Choroid plexus epithelial cell (primary cell): ENCODE measurements around the gene MYD88.
"Not testable (repeated sequence)": the region's sequence is repeated elsewhere in the genome, so short reads cannot be mapped to it uniquely, and the experiment has no call there.

Experiments
- DNase-seq: peaks from one replicate; pipeline ENCODE4 v3.0.0-alpha.2; 2010; ENCODE audit warnings: low read depth
- H3K4me3 ChIP-seq: 2 replicates; pipeline ENCODE4 v1.5.1; 2011; ENCODE audit warnings: low read depth, mild to moderate bottlenecking, control low read depth, low read length, moderate library complexity
- TF ChIP-seq, protein P1 (sequence below): conservative IDR thresholded peaks from 2 replicates; pipeline ENCODE4 v1.5.1; 2011; ENCODE audit warnings: low read depth, mild to moderate bottlenecking, control low read depth, inconsistent platforms, low read length, moderate library complexity

MYD88 gene

DNA sequence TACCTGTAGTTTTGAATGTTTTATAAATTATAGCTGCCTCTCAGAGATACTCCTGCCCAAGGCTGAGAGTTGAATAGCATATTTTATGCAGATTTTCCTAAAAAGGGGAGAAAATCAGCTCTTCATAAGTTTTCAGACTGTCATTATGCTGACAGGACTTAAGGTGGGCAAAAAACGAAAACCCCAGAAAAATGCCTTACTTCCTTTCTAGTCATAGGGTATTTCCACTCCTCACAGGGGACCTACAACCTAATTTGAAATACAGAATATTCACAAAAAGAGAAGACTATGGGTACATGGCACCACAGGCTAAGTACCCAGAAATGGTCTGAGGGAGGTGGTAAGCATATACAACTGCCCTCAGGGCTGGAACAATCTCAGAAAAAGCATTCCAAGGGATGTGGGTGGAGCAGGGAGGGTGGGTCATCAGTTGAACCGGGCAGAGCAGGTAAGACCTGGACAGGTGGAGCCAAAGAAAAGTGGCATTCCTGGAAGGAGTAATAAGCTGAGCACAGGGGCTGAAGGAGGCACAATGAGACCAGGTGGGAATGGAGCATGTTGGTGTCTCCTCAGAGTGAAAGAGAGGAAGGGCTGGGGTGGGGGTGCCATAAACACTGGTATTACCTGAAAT, 16.3 kb downstream of the MYD88 start:
- TF ChIP-seq, protein P1, sequence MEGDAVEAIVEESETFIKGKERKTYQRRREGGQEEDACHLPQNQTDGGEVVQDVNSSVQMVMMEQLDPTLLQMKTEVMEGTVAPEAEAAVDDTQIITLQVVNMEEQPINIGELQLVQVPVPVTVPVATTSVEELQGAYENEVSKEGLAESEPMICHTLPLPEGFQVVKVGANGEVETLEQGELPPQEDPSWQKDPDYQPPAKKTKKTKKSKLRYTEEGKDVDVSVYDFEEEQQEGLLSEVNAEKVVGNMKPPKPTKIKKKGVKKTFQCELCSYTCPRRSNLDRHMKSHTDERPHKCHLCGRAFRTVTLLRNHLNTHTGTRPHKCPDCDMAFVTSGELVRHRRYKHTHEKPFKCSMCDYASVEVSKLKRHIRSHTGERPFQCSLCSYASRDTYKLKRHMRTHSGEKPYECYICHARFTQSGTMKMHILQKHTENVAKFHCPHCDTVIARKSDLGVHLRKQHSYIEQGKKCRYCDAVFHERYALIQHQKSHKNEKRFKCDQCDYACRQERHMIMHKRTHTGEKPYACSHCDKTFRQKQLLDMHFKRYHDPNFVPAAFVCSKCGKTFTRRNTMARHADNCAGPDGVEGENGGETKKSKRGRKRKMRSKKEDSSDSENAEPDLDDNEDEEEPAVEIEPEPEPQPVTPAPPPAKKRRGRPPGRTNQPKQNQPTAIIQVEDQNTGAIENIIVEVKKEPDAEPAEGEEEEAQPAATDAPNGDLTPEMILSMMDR = no peak
- DNase-seq = no peak
- no peak overlapping the region for H3K4me3 ChIP-seq

DNA sequence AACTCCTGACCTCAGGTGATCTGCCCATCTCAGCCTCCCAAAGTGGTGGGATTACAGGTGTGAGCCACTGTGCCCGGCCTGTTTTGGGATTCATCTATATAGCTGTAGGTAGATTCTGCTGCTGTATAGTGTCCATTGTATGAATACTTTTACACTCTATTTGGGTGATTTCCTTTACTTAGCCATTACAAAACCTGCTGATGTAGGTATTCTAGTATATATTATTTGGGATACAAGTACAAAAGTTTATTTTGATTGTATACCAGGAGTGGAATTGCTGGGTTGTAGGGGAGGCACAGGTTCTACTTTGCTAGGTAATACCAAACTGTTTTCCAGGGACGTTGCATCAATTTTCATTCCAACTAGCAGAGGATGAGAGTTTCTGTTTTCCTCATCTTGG, 17.4 kb downstream of the MYD88 start:
- DNase-seq = no peak
- TF ChIP-seq, protein P1 = no peak
- no peak overlapping the region for H3K4me3 ChIP-seq

GRCh38 chr3:38157117-38157516, 18.7 kb downstream of the MYD88 start:
- H3K4me3 ChIP-seq = no peak overlapping the region
- TF ChIP-seq, protein P1 = no peak
- no peak for DNase-seq

GRCh38 chr3:38157595-38157994, 19.1 kb downstream of the MYD88 start:
- TF ChIP-seq, protein P1 = no peak
- no peak overlapping the region for H3K4me3 ChIP-seq
- DNase-seq = no peak

DNA sequence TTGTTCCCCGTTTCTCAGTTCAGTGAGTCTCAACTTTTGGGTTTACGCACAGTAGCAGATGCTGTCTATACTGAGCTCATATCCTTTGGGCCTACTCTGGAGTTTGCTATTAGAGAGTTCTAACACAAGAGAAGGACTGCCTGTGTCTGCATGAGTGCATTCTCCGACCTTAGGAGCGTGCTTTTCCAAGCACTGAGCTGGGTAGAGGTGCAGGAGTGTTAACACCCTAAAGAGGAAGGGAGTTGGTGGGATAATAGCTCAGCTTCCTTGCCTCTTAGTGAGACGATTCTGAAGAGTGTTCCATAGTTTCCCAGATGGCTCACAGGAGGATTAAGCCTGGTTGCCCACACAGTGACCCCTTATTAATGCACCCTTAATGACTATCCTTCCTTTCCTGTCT, 20.0 kb downstream of the MYD88 start:
- no peak for DNase-seq
- TF ChIP-seq, protein P1 = no peak
- H3K4me3 ChIP-seq = no peak overlapping the region

- not testable (repeated sequence) for H3K4me3 ChIP-seq, DNase-seq
Observed at GRCh38 chr3:38160704-38161103, 22.2 kb downstream of the MYD88 start.

- DNase-seq = no peak
- TF ChIP-seq, protein P1 = peak; percentile 38
- H3K4me3 ChIP-seq = no peak overlapping the region
Observed at GRCh38 chr3:38163117-38163840, 24.8 kb downstream of the MYD88 start.
